MM.1S (cell line): Measurements from ENCODE around the gene PIK3R5.

Experiments
- DNase-seq: peaks from one replicate; pipeline ENCODE4 v3.0.0-alpha.2; 2015
- H2AFZ ChIP-seq: fragments of 300-600 bp; sonication (generic); 2 replicates; pipeline ENCODE4 v1.6.0; 2016; ENCODE audit warnings: antibody characterized with exemption, low read length
- H3F3A ChIP-seq: fragments of 300-600 bp; sonication (generic); 2 replicates; pipeline ENCODE4 v1.6.1; 2016; ENCODE audit warnings: mild to moderate bottlenecking, antibody characterized with exemption, low read length, moderate library complexity, mixed read lengths; ENCODE audit not compliant: insufficient read depth
- H3K27ac ChIP-seq: fragments of 300-600 bp; sonication (generic); 2 replicates; pipeline ENCODE4 v1.5.1; 2016; ENCODE audit warnings: mild to moderate bottlenecking, low read length
- H3K27me3 ChIP-seq: fragments of 300-600 bp; sonication (generic); replicated peaks from 2 replicates; pipeline ENCODE4 v1.6.0; 2016; ENCODE audit warnings: low read length; ENCODE audit not compliant: insufficient read depth
- H3K36me3 ChIP-seq: fragments of 300-600 bp; sonication (generic); replicated peaks from 2 replicates; pipeline ENCODE4 v1.6.1; 2016; ENCODE audit warnings: mild to moderate bottlenecking, low read length, mixed read lengths; ENCODE audit not compliant: insufficient read depth
- H3K4me1 ChIP-seq: fragments of 300-600 bp; sonication (generic); 2 replicates; pipeline ENCODE4 v1.6.1; 2016; ENCODE audit warnings: low read length, mixed read lengths
- H3K4me2 ChIP-seq: fragments of 300-600 bp; sonication (generic); 2 replicates; pipeline ENCODE4 v1.6.0; 2016; ENCODE audit warnings: low read depth, low read length
- H3K4me3 ChIP-seq: fragments of 300-600 bp; sonication (generic); 2 replicates; pipeline ENCODE4 v1.5.1; 2016; ENCODE audit warnings: low read length, mixed read lengths
- H3K79me2 ChIP-seq: fragments of 300-600 bp; sonication (generic); 2 replicates; pipeline ENCODE4 v1.6.1; 2016; ENCODE audit warnings: mixed run types, low read length, mixed read lengths
- H3K9ac ChIP-seq: fragments of 300-600 bp; sonication (generic); 2 replicates; pipeline ENCODE4 v1.6.1; 2016; ENCODE audit warnings: low read length, mixed read lengths
- H3K9me2 ChIP-seq: fragments of 300-600 bp; sonication (generic); replicated peaks from 2 replicates; pipeline ENCODE4 v1.6.1; 2016; ENCODE audit warnings: mild to moderate bottlenecking, low read length, mixed read lengths; ENCODE audit not compliant: insufficient read depth
- H3K9me3 ChIP-seq: fragments of 300-600 bp; sonication (generic); replicated peaks from 2 replicates; pipeline ENCODE4 v1.6.1; 2016; ENCODE audit warnings: mild to moderate bottlenecking, low read length, mixed read lengths; ENCODE audit not compliant: insufficient read depth
- H4K20me1 ChIP-seq: fragments of 300-600 bp; sonication (generic); 2 replicates; pipeline ENCODE4 v1.6.1; 2016; ENCODE audit warnings: mild to moderate bottlenecking, low read length, moderate library complexity, mixed read lengths; ENCODE audit not compliant: insufficient read depth
- EZH2 ChIP-seq: fragments of 300-600 bp; sonication (generic); optimal IDR thresholded peaks from 2 replicates; pipeline ENCODE3; 2017; ENCODE audit warnings: low read depth, mild to moderate bottlenecking, antibody characterized with exemption, low read length, mixed read lengths
- EZH2phosphoT487 ChIP-seq: fragments of 300-600 bp; sonication (generic); IDR thresholded peaks from 2 replicates; pipeline ENCODE4 v1.6.1; 2018; ENCODE audit warnings: antibody characterized with exemption, low read length
- TF ChIP-seq, protein P1 (sequence below): fragments of 300-600 bp; sonication (generic); IDR thresholded peaks from 2 replicates; pipeline ENCODE4 v1.5.1; 2016; ENCODE audit warnings: antibody characterized with exemption, low read length, mixed read lengths

PIK3R5 gene

DNA sequence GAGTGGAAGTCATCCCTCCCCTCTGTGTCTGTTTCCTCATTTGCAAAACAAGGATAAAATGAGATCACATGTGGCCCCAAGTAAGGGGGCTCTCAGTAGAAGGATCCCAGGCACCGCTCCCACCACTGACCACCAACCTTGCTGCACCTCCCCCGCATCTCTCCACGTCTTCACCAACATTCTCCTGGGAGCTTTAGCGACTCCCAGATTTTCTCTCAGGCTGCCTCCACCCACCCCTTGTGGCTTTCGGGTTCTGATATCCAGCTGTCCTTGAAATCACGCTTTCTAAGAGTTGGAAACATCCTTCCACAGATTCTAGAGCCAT, 39.4 kb upstream of the PIK3R5 start:
- Histone ChIP-seq H3K4me1 (no peaks in the 10 kb centered on the region), H3K27ac (no peak overlapping the region), H3K79me2 (no peaks in the 10 kb centered on the region), H4K20me1 (no peaks in the 10 kb centered on the region), H3F3A (no peaks in the 10 kb centered on the region), H3K36me3 (no peaks in the 10 kb centered on the region), H3K9me2 (no peaks in the 10 kb centered on the region), H3K27me3 (peaks cover 60% of the 10 kb centered on the region), H3K4me3 (no peak overlapping the region), H3K9ac (no peak overlapping the region), H3K9me3 (no peaks in the 10 kb centered on the region), H2AFZ (no peak overlapping the region), H3K4me2 (no peak overlapping the region)
- TF ChIP-seq EZH2phosphoT487 (no peak), EZH2 (no peak)
- TF ChIP-seq, protein P1, sequence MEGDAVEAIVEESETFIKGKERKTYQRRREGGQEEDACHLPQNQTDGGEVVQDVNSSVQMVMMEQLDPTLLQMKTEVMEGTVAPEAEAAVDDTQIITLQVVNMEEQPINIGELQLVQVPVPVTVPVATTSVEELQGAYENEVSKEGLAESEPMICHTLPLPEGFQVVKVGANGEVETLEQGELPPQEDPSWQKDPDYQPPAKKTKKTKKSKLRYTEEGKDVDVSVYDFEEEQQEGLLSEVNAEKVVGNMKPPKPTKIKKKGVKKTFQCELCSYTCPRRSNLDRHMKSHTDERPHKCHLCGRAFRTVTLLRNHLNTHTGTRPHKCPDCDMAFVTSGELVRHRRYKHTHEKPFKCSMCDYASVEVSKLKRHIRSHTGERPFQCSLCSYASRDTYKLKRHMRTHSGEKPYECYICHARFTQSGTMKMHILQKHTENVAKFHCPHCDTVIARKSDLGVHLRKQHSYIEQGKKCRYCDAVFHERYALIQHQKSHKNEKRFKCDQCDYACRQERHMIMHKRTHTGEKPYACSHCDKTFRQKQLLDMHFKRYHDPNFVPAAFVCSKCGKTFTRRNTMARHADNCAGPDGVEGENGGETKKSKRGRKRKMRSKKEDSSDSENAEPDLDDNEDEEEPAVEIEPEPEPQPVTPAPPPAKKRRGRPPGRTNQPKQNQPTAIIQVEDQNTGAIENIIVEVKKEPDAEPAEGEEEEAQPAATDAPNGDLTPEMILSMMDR, result no peak
- no peak for DNase-seq

DNA sequence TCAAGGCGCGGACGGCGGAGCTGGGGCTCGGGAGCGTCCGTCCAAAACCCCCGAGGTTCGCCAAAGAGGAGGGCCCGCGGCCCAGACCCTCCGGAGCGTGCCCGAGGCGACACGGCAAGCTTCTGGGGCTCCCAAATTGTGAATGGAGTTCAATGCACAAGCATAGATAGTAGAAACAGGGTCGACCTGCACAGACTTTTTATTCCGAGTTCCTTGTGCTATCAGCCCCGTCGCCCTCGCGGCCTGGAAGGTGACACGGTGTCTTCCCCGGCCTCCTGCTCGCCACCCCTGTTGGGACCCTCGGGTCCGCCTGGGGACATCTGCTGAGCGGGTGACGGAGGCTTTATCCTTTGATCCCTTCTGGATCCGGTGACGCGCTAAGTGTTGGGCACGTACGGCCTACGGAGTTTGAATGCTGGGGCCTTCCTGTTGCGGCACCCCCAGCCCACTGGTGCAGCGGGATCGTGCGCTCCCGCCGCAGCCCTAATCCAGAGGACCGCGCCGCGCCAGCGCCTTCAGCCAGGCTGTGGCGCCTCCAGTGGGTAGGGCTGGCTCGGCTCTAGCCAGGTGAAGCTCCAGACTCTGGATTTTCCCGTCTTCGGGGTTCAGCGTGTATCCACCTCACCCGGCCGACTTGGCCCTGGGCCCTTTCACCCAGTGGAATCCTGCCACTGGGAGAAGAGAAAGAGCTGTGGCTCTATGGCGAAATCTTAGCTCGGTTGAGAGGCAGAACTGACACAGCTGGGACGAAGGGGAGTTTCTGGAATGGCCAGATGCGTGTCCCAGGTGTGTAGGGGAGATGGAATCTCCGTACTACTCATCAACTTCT, 38.8 kb upstream of the PIK3R5 start:
- H3K9me2 ChIP-seq, result no peaks in the 10 kb centered on the region
- H3K9me3 ChIP-seq, result no peaks in the 10 kb centered on the region
- H3F3A ChIP-seq, result no peaks in the 10 kb centered on the region
- peaks cover 56% of the 10 kb centered on the region for H3K27me3 ChIP-seq
- H3K4me3 ChIP-seq, result no peak overlapping the region
- no peak overlapping the region for H3K4me2 ChIP-seq
- no peak overlapping the region for H3K9ac ChIP-seq
- no peaks in the 10 kb centered on the region for H3K36me3 ChIP-seq
- no peaks in the 10 kb centered on the region for H4K20me1 ChIP-seq
- H3K4me1 ChIP-seq, result no peaks in the 10 kb centered on the region
- no peak for DNase-seq
- no peaks in the 10 kb centered on the region for H3K79me2 ChIP-seq
- no peak overlapping the region for H2AFZ ChIP-seq
- no peak overlapping the region for H3K27ac ChIP-seq
- TF ChIP-seq EZH2 (no peak), EZH2phosphoT487 (no peak)
- TF ChIP-seq, protein P1, result no peak

DNA sequence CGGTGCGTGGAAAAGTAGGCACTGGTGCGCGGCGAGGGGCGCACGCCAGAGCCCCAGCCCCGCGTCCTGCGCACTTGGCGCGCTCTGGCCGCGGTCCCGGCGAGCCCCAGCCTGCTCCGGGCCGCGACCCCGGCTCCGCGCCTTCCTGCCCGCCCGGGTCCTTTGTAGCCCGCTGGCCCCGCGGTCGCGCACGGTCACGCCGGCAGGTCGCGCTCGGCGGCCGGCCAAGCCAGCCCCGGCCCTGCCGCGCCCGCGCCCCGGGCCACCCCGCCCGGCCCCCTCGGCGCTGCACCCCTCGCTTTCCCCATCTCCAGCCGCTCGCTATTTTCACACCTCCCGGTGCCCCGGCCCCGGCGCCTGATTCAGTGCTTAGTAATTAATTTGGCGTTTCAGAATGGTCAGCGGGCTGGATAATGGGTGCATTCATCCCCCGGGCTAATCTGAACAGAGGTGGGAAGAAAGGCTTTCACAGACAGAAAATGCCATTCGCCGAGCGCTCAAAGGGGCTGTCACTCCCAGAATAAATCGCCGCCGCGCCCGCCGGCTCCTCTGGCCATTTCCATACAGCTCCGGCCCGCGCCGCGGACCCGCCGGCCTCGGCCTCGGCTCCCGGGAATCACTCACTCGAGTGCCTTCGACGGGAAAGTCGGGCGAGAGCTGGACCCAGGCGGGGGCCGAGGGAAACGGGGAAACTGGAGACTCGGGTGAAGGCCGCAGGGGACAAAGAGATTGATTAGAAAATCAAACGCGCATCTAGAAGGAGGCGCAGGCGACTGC, 38.0 kb upstream of the PIK3R5 start:
- H2AFZ ChIP-seq, result no peak overlapping the region
- no peaks in the 10 kb centered on the region for H3F3A ChIP-seq
- H3K79me2 ChIP-seq, result no peaks in the 10 kb centered on the region
- H3K27me3 ChIP-seq, result peaks cover 55% of the 10 kb centered on the region
- no peaks in the 10 kb centered on the region for H3K36me3 ChIP-seq
- H3K4me3 ChIP-seq, result no peak overlapping the region
- H3K9me3 ChIP-seq, result no peaks in the 10 kb centered on the region
- H3K4me1 ChIP-seq, result no peaks in the 10 kb centered on the region
- no peak overlapping the region for H3K9ac ChIP-seq
- H3K4me2 ChIP-seq, result no peak overlapping the region
- DNase-seq, result no peak
- H4K20me1 ChIP-seq, result no peaks in the 10 kb centered on the region
- H3K9me2 ChIP-seq, result no peaks in the 10 kb centered on the region
- H3K27ac ChIP-seq, result no peak overlapping the region
- TF ChIP-seq EZH2phosphoT487, result no peak
- TF ChIP-seq EZH2, result no peak
- TF ChIP-seq, protein P1, result no peak
